HEK293T (cell line): Measurements from ENCODE around the gene ROCK1.
A peak's percentile ranks its signal among the peaks of the same experiment; 100 is the strongest.
"Not testable (repeated sequence)": the region's sequence is repeated elsewhere in the genome, so short reads cannot be mapped to it uniquely, and the experiment has no call there.

ENCODE experiments used
- CTCF ChIA-PET: fragments of 350-600 bp; formaldehyde crosslinking; extraction: SDS; loops from one replicate; lab custom pipeline; 2021; ENCODE audit warnings: antibody characterized with exemption, inconsistent platforms; lab: Yijun Ruan, JAX
- POLR2A ChIA-PET: fragments of 350-600 bp; formaldehyde crosslinking; extraction: SDS; loops from one replicate; lab custom pipeline; 2020; ENCODE audit warnings: antibody characterized with exemption, inconsistent platforms; lab: Yijun Ruan, JAX
- DNase-seq: peaks from one replicate; pipeline ENCODE4 v3.0.0; 2012; ENCODE audit warnings: mixed read lengths; ENCODE audit errors: extremely low spot score
- ARNT ChIP-seq: fragments of 450-650 bp; IDR thresholded peaks from 2 replicates; pipeline ENCODE4 v1.6.1; 2017; ENCODE audit warnings: mild to moderate bottlenecking
- BHLHE40 ChIP-seq: fragments of 450-650 bp; IDR thresholded peaks from 2 replicates; pipeline ENCODE4 v1.6.1; 2016; ENCODE audit warnings: mild to moderate bottlenecking, moderate library complexity, borderline replicate concordance
- CTBP1 ChIP-seq: fragments of 450-650 bp; IDR thresholded peaks from 2 replicates; pipeline ENCODE4 v1.6.1; 2016; ENCODE audit warnings: borderline replicate concordance
- ELF4 ChIP-seq: fragments of 450-650 bp; IDR thresholded peaks from 2 replicates; pipeline ENCODE4 v1.6.1; 2017; ENCODE audit warnings: antibody characterized with exemption
- FOXA1 ChIP-seq: fragments of 450-650 bp; IDR thresholded peaks from 2 replicates; pipeline ENCODE4 v1.6.1; 2016; ENCODE audit warnings: mild to moderate bottlenecking
- FOXK2 ChIP-seq: fragments of 450-650 bp; IDR thresholded peaks from 2 replicates; pipeline ENCODE4 v1.6.1; 2016; ENCODE audit warnings: mild to moderate bottlenecking
- FOXM1 ChIP-seq: fragments of 450-650 bp; IDR thresholded peaks from 2 replicates; pipeline ENCODE4 v1.6.1; 2017; ENCODE audit warnings: mild to moderate bottlenecking, borderline replicate concordance
- HDGF ChIP-seq: fragments of 450-650 bp; IDR thresholded peaks from 2 replicates; pipeline ENCODE4 v1.6.1; 2017; ENCODE audit warnings: antibody characterized with exemption, borderline replicate concordance
- L3MBTL2 ChIP-seq: fragments of 450-650 bp; conservative IDR thresholded peaks from 2 replicates; pipeline ENCODE4 v1.6.1; 2016; ENCODE audit warnings: mild to moderate bottlenecking
- LEF1 ChIP-seq: fragments of 450-650 bp; IDR thresholded peaks from 2 replicates; pipeline ENCODE4 v1.6.1; 2017; ENCODE audit warnings: mild to moderate bottlenecking, borderline replicate concordance
- NFRKB ChIP-seq: fragments of 450-650 bp; IDR thresholded peaks from 2 replicates; pipeline ENCODE4 v1.6.1; 2016; ENCODE audit warnings: mild to moderate bottlenecking, moderate library complexity
- PKNOX1 ChIP-seq: fragments of 450-650 bp; IDR thresholded peaks from 2 replicates; pipeline ENCODE4 v1.6.1; 2016
- SP1 ChIP-seq: fragments of 450-650 bp; IDR thresholded peaks from 2 replicates; pipeline ENCODE4 v1.6.1; 2017
- SUZ12 ChIP-seq: fragments of 450-650 bp; IDR thresholded peaks from 2 replicates; pipeline ENCODE4 v1.6.1; 2016; ENCODE audit warnings: mild to moderate bottlenecking
- TARDBP ChIP-seq: fragments of 450-650 bp; IDR thresholded peaks from 2 replicates; pipeline ENCODE4 v1.6.1; 2016
- ZNF384 ChIP-seq: fragments of 450-650 bp; IDR thresholded peaks from 2 replicates; pipeline ENCODE4 v1.6.1; 2016

The ROCK1 gene

GRCh38 chr18:21111346-21112139 is at the start of gene ROCK1:
ROCK1 (minus strand) TSS chr18:21111813; CDS start chr18:21110910, 903 bp downstream.
- CTCF ChIA-PET: interaction anchor here (0.6 to 1.3 kb wide), 3 partner anchors 12 to 103 kb away, joined by 3 to 5 read pairs (median 4); no protein-coding TSS in a partner anchor
- TF ChIP-seq LEF1 (no peak), SP1 (no peak), PKNOX1 (no peak), HDGF (no peak), ELF4 (no peak), FOXM1 (no peak), L3MBTL2 (no peak; the same call in 1 of the 2 replicates), ARNT (no peak), ZNF384 (no peak), CTBP1 (no peak), FOXA1 (no peak), FOXK2 (no peak), NFRKB (no peak), SUZ12 (no peak), TARDBP (no peak), BHLHE40 (no peak)
- DNase-seq: peak; percentile 98
- POLR2A ChIA-PET: interaction anchor here (0.6 to 1.8 kb wide), 17 partner anchors 10 to 629 kb away, joined by 3 to 16 read pairs (median 4); partner anchors contain the start of genes ESCO1 and MIB1

DNA sequence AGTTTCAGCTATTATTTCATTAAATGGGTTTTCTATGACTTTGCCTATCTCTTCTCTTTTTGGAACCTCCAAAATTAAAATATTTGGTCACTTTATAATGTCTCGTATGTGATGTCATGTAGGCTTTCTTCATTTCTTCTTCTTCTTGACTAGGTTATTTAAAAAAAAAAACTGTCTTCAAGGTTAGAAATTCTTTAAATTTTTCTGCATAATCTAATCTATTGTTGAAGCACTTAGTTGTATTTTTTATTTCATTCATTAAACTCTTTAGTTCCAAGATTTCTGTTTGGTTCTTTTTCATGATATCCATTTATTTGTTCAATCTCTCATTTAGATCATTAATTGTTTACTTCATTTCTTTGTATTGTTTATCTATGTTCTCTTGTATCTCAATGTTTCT is 43.8 kb upstream of the ROCK1 start:
- ChIA-PET CTCF (no interaction called here), POLR2A (no interaction called here)
- no peak for DNase-seq
- TF ChIP-seq TARDBP (no peak), ZNF384 (no peak), L3MBTL2 (no peak), CTBP1 (no peak)

DNA sequence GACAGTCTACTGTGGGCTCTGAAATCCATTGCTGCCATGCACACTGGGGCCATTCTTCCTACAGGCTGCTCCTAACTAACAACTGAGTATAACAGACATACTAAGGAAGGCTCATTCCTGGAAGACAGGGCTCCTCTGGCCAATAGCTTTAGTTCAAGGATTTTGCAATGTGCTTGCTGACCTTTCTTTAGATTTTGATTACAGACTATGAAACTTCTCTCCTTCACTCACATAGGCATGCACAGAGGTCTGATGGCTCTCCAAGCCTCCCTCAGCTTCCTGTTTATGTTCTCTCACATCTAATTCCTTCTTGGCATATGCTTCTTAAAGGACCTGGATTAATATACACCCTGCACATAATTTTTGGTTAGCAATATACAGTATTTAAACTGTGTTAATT is 34.4 kb upstream of the ROCK1 start:
- ChIA-PET CTCF (no interaction called here), POLR2A (no interaction called here)
- TF ChIP-seq TARDBP: no peak
- no peak for TF ChIP-seq SP1
- TF ChIP-seq FOXM1: no peak
- TF ChIP-seq NFRKB: no peak
- TF ChIP-seq CTBP1: no peak
- TF ChIP-seq SUZ12: no peak
- no peak for TF ChIP-seq HDGF
- no peak for TF ChIP-seq BHLHE40
- TF ChIP-seq L3MBTL2: no peak
- TF ChIP-seq FOXA1: no peak
- TF ChIP-seq PKNOX1: no peak
- TF ChIP-seq ELF4: no peak
- TF ChIP-seq ZNF384: no peak
- no peak for TF ChIP-seq LEF1
- no peak for TF ChIP-seq FOXK2
- no peak for TF ChIP-seq ARNT
- DNase-seq: no peak

- ChIA-PET CTCF (no interaction called here), POLR2A (no interaction called here)
- no peak for TF ChIP-seq TARDBP
- TF ChIP-seq LEF1: no peak
- no peak for TF ChIP-seq SP1
- TF ChIP-seq FOXK2: no peak
- no peak for TF ChIP-seq L3MBTL2
- DNase-seq: no peak
Observed at GRCh38 chr18:21145371-21145770, 33.8 kb upstream of the ROCK1 start.

DNA sequence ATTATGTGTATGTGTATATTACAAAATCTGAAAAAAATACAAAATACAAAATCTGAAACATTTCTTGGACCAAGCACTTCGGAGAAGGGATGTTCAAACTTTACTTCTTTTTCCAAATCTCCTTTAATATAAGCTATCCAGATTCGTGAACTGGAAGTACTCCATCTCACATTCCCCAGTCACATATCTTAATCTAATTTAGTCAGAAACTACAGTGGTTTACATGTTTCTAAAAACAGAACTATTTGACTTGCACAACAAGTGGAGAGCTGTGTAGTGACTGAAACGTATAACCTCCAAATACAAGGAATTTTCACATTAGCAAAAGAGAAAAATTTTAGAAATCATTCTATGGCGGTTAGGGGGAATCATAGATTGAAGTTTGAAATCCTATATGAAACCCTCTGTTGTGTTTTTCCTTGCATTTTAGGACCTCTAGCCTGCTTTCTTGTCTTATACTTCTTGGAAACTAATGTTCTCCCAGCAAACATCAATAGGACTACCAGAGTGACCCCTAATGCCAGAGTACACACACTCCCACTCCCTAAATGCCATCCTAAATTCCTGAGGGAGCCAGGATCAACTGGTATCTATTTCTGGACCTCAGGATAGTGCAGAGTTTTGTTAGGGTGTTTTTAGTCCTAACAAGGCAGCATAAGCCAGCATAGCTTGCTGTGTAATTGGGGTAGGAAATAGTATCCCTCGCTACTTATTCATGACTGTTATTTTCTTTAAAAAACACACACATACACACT is 30.2 kb upstream of the ROCK1 start:
- ChIA-PET POLR2A (no interaction called here), CTCF (no interaction called here)
- TF ChIP-seq NFRKB: no peak
- no peak for TF ChIP-seq SP1
- TF ChIP-seq FOXK2: no peak
- TF ChIP-seq BHLHE40: no peak
- TF ChIP-seq PKNOX1: no peak
- no peak for TF ChIP-seq ZNF384
- TF ChIP-seq SUZ12: no peak
- TF ChIP-seq CTBP1: no peak
- TF ChIP-seq ELF4: no peak
- TF ChIP-seq TARDBP: no peak
- no peak for TF ChIP-seq ARNT
- TF ChIP-seq FOXA1: no peak
- no peak for TF ChIP-seq HDGF
- DNase-seq: no peak

DNA sequence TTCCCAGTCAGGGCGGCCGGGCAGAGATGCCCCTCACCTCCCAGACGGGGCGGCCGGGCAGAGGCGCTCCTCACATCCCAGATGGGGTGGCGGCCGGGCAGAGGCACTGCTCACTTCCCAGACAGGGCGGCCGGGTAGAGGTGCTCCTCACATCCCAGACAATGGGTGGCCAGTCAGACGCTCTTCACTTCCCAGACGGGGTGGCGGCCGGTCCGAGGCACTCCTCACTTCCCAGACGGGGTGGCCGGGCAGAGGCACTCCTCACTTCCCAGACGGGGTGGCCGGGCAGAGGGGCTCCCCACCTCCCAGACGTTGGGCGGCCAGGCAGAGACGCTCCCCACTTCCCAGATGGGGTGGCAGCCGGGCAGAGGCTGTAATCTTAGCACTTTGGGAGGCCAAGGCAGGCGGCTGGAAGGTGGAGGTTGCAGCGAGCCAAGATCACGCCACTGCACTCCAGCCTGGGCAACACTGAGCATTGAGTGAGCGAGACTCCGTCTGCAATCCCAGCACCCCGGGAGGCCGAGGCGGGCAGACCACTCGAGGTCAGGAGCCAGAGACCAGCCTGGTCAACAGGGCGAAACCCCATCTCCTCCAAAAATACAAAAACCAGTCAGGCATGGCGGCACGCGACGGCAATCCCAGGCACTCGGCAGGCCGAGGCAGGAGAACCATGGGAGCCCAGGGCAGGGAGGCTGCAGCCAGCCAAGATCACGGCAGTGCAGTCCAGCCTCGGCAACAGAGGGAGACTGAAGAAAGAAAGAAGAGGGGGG is 26.3 kb upstream of the ROCK1 start:
- DNase-seq, POLR2A ChIA-PET, CTCF ChIA-PET: not testable (repeated sequence)
